Nephron (organoid): Measurements from ENCODE around the gene PTX3.

Experiments used
- H3K27ac Mint-ChIP-seq, 3 experiments: 2 replicates each; pipeline ENCODE4 v1.8.0; 2020; ENCODE audit warnings: mixed read lengths in 3 of 3, mild to moderate bottlenecking in 2 of 3, moderate library complexity in 1 of 3
- H3K27me3 Mint-ChIP-seq: 2 replicates; pipeline ENCODE4 v1.8.0; 2021; ENCODE audit warnings: low read depth, mild to moderate bottlenecking, moderate library complexity, mixed read lengths
- H3K36me3 Mint-ChIP-seq: 2 replicates; pipeline ENCODE4 v1.8.0; 2020; ENCODE audit warnings: low read depth, mixed read lengths
- H3K4me1 Mint-ChIP-seq: 2 replicates; pipeline ENCODE4 v1.8.0; 2020; ENCODE audit warnings: mixed read lengths
- H3K4me3 Mint-ChIP-seq, 3 experiments: 2 replicates each; pipeline ENCODE4 v1.8.0; 2020; ENCODE audit warnings: mild to moderate bottlenecking in 3 of 3, mixed read lengths in 3 of 3, moderate library complexity in 2 of 3
- H3K9me3 Mint-ChIP-seq: 2 replicates; pipeline ENCODE4 v1.8.0; 2020; ENCODE audit warnings: mixed read lengths
- CTCF ChIP-seq, 3 experiments: fragments of 200-600 bp; sonication (generic); IDR thresholded peaks; one replicate each; pipeline ENCODE4 v1.5.0; 2021; ENCODE audit warnings: antibody characterized with exemption in 3 of 3; ENCODE audit not compliant: unreplicated experiment in 3 of 3

The PTX3 gene

GRCh38 chr3:157416347-157417087 lies 20.1 kb upstream of the PTX3 start:
- no peaks in the 10 kb centered on the region for H3K4me1 Mint-ChIP-seq
- no peaks in the 10 kb centered on the region for H3K27me3 Mint-ChIP-seq
- no peak for TF ChIP-seq CTCF (IDR thresholded peaks at IDR 0.05; ENCODE audit: unreplicated experiment in 3 of 3)
- H3K9me3 Mint-ChIP-seq = peaks cover 2% of the 10 kb centered on the region
- peaks cover 6% of the 10 kb centered on the region for H3K36me3 Mint-ChIP-seq
- no peak overlapping the region for H3K4me3 Mint-ChIP-seq
- no peak overlapping the region for H3K27ac Mint-ChIP-seq

DNA sequence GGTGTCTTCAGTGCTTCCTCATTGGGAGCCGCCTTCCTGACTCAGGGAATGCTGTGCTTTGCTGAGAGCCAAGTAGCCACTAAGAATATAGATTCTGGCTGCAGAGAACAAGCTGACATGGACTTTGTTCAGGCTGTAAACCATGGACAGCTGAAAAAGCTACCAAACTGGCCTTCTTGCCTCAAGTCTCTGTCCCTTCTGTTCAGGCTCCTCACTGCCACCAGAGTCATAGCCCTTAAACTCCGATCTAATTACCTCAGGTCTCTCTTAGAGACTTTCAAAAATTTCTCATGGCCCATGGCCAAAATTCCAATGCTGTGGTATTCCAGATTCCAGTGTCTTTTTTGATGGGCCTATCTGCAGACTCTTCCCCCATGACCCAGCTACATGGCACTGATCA lies 19.4 kb upstream of the PTX3 start:
- Mint-ChIP-seq H3K4me1 (no peaks in the 10 kb centered on the region), H3K4me3 (no peak overlapping the region), H3K27me3 (no peaks in the 10 kb centered on the region), H3K36me3 (peaks cover under 1% of the 10 kb centered on the region), H3K27ac (no peak overlapping the region), H3K9me3 (no peaks in the 10 kb centered on the region)
- no peak for TF ChIP-seq CTCF (IDR thresholded peaks at IDR 0.05; ENCODE audit: unreplicated experiment in 3 of 3)

DNA sequence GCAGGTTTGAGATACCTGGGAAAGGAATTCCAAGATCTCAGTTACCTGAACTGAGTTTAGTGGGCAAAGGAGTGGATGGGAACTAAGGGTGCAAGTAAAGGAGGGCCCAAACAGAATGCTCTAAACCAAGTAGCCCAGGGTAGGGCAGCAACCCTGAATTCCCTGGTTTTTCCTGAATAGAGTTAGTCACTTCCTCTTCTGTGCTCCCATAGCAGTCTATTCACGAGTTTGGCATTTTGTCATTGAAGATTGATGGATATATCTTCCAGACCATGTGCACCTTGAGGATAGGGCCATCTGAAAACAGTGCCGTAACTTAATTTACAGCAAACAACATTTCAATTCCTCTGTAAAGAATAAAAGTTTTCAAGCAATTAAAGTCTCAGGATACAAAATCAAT lies 18.5 kb upstream of the PTX3 start:
- Mint-ChIP-seq H3K4me3 (no peak overlapping the region), H3K36me3 (no peaks in the 10 kb centered on the region), H3K4me1 (no peaks in the 10 kb centered on the region), H3K27me3 (no peaks in the 10 kb centered on the region), H3K27ac (no peak overlapping the region), H3K9me3 (no peaks in the 10 kb centered on the region)
- TF ChIP-seq CTCF (IDR thresholded peaks at IDR 0.05; ENCODE audit: unreplicated experiment in 3 of 3) = no peak

DNA sequence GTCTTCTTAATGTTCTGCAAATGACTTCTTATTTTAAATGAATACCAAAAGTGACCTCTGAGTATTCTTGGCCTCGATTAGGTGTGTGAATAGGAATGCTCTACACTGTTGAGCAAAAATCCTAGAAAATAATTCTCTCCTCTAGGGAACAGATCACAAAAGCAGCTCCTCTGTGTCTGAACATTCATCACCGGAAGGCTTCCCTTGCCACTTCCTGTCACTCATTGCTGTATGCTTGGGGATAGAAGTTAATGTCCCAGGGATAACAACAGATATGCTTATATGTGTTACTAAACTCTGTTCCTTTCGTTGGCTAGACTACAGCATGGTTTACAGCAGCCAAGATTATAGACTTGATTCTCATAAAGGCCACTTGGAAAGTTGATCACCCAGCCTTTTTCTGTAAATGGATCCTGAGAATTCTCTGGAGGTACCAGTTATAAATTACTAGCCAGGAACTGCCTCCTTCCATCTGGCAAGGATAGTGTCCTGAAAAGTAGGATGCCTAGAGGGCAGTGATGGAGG lies 16.0 kb upstream of the PTX3 start:
- Mint-ChIP-seq H3K36me3 (no peaks in the 10 kb centered on the region), H3K4me1 (no peaks in the 10 kb centered on the region), H3K9me3 (no peaks in the 10 kb centered on the region), H3K4me3 (no peak overlapping the region), H3K27ac (no peak overlapping the region), H3K27me3 (no peaks in the 10 kb centered on the region)
- TF ChIP-seq CTCF (IDR thresholded peaks at IDR 0.05; ENCODE audit: unreplicated experiment in 3 of 3) = no peak

DNA sequence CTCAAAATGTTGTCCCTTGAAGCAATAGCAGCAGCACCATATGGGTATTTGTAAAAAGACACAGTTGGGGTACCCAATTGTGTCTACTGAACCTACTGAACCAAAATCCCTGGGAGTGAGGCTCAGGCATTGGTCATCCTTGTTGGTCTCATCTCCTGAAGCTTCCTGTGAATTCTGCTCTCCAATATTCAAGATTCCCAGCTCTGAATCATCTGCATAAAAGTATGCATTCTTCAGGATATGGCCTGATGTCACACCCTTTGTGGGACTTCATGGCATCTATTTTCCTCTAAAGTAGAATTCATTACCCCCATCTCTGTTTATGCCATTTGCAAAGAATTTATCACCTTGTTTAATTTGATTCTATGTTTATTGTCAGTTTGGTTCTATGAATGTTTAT lies 13.3 kb upstream of the PTX3 start:
- no peaks in the 10 kb centered on the region for H3K36me3 Mint-ChIP-seq
- H3K27me3 Mint-ChIP-seq = no peaks in the 10 kb centered on the region
- no peaks in the 10 kb centered on the region for H3K4me1 Mint-ChIP-seq
- no peak overlapping the region for H3K4me3 Mint-ChIP-seq
- no peaks in the 10 kb centered on the region for H3K9me3 Mint-ChIP-seq
- no peak for TF ChIP-seq CTCF (IDR thresholded peaks at IDR 0.05; ENCODE audit: unreplicated experiment in 3 of 3)
- no peak overlapping the region for H3K27ac Mint-ChIP-seq

GRCh38 chr3:157427901-157428300 lies 8.7 kb upstream of the PTX3 start:
- TF ChIP-seq CTCF (IDR thresholded peaks at IDR 0.05; ENCODE audit: unreplicated experiment in 3 of 3) = no peak
- Mint-ChIP-seq H3K9me3 (no peaks in the 10 kb centered on the region), H3K27ac (no peak overlapping the region), H3K4me1 (no peaks in the 10 kb centered on the region), H3K36me3 (no peaks in the 10 kb centered on the region), H3K4me3 (no peak overlapping the region), H3K27me3 (no peaks in the 10 kb centered on the region)
